DLD1 (cell line): ENCODE results near the gene TYMS.

Experiments
- in situ Hi-C: cut with HindIII; loops from 2 replicates; pipeline ENCODE4 v1.10.0; 2017; ENCODE audit warnings: low sequenced_read_pairs

Gene TYMS

DNA sequence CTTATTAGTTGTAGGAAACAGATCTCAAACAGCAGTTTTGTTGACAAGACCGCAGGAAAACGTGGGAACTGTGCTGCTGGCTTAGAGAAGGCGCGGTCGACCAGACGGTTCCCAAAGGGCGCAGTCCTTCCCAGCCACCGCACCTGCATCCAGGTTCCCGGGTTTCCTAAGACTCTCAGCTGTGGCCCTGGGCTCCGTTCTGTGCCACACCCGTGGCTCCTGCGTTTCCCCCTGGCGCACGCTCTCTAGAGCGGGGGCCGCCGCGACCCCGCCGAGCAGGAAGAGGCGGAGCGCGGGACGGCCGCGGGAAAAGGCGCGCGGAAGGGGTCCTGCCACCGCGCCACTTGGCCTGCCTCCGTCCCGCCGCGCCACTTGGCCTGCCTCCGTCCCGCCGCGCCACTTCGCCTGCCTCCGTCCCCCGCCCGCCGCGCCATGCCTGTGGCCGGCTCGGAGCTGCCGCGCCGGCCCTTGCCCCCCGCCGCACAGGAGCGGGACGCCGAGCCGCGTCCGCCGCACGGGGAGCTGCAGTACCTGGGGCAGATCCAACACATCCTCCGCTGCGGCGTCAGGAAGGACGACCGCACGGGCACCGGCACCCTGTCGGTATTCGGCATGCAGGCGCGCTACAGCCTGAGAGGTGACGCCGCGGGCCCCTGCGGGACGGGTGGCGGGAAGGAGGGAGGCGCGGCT, at the start of gene TYMS:
Gene TYMS (plus strand): TSS at position 343 of the 690 bp plus-strand sequence. CDS start 90 bp downstream, at position 433.
- in situ Hi-C loops: no loop called here

DNA sequence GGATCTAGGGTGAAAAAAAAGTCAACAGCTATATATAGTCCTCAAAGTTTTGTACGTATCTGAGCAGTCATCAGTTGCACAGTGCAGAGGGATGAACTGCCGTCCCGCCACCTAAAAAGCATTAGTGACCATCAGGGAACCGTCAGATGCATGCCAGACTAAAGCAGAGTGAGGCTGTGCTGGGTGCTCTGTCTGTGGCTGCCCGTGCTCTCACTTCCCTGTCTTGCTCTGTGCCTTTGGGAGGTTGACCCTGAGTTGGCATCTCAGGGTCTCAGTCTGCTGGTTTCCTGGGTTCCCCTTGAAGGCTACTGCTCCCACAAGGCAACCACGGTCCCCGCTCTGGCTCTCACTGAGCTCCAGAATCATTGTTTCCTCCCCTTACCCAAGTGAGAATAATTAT, 49.5 kb upstream of the TYMS start:
- in situ Hi-C loops: no loop called here

- in situ Hi-C loops: no loop called here
Measured at GRCh38 chr18:610214-610928, 47.1 kb upstream of the TYMS start.

DNA sequence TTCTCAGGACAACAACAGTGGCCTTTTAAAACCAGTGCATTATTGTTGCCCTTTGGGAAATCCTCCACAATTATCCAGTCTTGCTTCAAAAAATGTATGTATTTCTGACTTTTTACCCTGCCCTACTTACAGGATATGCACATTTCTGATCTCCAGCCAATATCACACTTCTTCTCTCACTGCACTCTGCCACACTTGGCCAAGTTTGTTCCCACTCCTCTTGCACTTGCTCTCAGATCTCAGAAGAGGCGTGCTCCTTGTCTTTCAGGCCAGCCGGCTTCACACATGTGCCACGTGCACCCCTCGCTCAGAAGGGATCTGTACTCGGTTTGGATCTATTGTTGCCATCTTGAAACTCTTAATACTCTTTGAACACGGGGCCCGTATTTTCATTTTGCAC, 45.3 kb upstream of the TYMS start:
- in situ Hi-C loops: no loop called here

- in situ Hi-C loops: no loop called here
Measured at GRCh38 chr18:614193-614592, 43.3 kb upstream of the TYMS start.

GRCh38 chr18:615092-615521, 42.3 kb upstream of the TYMS start:
- in situ Hi-C loops: loop anchor here (5.0 kb wide), 1 partner anchor 217 kb away; no protein-coding TSS in a partner anchor

GRCh38 chr18:615773-616172, 41.7 kb upstream of the TYMS start:
- in situ Hi-C loops: loop anchor here (5.0 kb wide), 1 partner anchor 217 kb away; no protein-coding TSS in a partner anchor

- in situ Hi-C loops: loop anchor here (5.0 kb wide), 1 partner anchor 216 kb away; no protein-coding TSS in a partner anchor
Measured at GRCh38 chr18:616380-616995, 41.0 kb upstream of the TYMS start.

DNA sequence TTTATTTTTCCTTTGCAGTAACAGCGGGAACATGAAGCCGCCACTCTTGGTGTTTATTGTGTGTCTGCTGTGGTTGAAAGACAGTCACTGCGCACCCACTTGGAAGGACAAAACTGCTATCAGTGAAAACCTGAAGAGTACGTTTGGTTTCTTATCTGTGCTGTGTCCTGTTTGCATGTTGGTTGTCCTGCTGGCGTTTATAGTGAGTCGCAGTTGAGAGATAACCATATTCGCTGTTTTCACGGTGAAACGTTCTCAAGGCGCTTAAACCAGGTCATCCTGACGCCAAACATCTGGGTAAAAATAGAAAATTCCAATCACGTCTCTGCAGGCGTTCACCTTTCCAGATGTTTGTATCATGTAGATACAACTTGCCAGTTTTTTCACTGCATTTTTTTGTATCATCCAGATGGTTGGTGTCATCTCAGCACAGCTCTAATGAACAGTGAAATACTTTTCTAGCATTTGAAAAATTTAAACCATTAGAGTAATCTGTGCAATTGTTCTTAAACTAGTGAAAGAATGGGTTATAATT, 39.4 kb upstream of the TYMS start:
- in situ Hi-C loops: loop anchor here (5.0 kb wide), 1 partner anchor 214 kb away; no protein-coding TSS in a partner anchor

GRCh38 chr18:618618-619017, 38.8 kb upstream of the TYMS start:
- in situ Hi-C loops: loop anchor here (5.0 kb wide), 1 partner anchor 214 kb away; no protein-coding TSS in a partner anchor

- in situ Hi-C loops: no loop called here
Measured at GRCh38 chr18:621291-622043, 36.0 kb upstream of the TYMS start.

DNA sequence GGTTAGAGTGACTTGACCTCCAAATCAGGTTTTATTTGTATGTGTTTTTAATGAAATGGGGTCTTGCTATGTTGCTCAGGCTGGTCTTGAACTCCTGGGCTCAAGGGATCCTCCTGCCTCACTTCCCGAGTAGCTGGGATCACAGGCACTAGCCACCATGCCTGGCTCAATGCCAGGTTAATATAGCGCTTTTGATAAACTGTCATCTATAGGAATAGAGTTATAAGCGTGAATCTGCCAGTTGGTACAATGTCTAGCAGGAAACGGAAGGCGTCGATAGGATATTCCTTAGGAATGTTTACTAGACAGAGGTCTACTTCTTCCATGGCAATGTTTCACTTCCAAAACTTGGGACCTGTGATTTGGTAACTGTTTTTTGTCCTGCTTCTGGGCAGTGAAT, 35.2 kb upstream of the TYMS start:
- in situ Hi-C loops: no loop called here

GRCh38 chr18:623761-624620, 33.5 kb upstream of the TYMS start:
- in situ Hi-C loops: no loop called here

DNA sequence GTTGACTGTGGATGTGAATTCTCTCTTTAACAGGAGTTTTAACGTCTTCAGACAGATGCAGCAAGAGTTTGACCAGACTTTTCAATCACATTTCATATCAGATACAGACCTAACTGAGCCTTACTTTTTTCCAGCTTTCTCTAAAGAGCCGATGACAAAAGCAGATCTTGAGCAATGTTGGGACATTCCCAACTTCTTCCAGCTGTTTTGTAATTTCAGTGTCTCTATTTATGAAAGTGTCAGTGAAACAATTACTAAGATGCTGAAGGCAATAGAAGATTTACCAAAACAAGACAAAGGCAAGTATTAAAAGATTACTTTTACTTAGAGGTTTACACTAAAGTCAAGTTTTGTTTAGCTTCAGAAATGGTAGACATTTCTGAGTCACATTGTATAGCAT, 30.2 kb upstream of the TYMS start:
- in situ Hi-C loops: no loop called here

- in situ Hi-C loops: no loop called here
Measured at GRCh38 chr18:629269-630150, 27.9 kb upstream of the TYMS start.

DNA sequence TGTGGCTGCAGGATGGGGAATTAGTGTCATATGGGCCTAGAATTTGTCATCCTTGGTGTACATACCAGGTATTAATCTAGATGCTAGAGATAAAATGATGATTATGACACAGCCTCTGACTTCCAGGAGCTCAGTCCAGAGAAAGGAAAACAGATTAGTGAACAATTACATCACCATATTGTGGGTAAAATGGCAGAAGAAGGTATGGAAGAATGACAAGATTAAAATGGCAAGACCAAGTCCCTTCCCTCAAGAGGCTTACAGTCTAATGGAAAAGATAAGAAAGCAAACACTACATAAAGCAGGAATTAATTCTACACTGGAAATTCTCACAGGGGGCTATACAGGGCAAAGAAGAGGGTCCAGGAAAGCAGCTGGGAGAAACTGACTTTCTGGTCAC, 25.9 kb upstream of the TYMS start:
- in situ Hi-C loops: no loop called here

DNA sequence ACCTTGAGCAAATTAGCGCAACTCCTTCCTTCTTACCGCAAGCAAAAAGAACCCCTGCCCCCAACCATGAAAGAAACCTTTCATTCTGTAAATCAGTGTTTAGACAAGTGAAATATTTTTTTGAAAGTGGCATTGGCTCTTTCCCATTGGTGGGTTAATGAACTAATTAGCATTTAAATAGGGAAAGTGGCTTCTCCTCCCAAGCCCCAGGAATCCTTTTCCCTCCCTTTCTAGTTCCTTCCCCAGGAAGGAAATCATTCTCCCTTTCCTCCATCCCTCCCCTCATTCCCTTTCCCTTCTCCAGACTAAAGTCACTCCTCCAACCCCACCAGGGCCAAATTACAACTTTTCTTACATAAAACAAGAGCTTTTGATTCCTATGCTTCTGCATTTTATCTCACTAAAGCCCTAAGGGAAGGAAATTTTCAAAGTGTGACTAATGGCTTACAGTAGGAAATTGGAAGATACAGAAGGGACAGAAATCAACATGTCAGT, 22.9 kb upstream of the TYMS start:
- in situ Hi-C loops: no loop called here

- in situ Hi-C loops: no loop called here
Measured at GRCh38 chr18:635171-635570, 22.3 kb upstream of the TYMS start.

DNA sequence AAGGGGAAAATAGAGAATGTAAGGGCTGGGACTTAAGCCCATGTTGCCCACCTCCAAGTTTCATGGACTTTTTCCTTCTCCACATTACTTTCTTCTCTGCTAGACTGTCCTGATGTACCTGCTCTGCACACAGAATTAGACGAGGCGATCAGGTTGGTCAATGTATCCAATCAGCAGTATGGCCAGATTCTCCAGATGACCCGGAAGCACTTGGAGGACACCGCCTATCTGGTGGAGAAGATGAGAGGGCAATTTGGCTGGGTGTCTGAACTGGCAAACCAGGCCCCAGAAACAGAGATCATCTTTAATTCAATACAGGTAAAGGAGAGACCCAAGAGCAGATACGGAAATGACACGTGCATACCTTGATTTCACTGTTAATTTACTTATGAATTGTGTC, 16.2 kb upstream of the TYMS start:
- in situ Hi-C loops: no loop called here
